ENCODE data around the gene UGT1A8. TPM values are rescaled to one million over a fixed set of nuclear protein-coding genes. Genes with fewer than 3 reads are reported as not detected.

Gene UGT1A8
- total RNA-seq, 1 donor: not detected

DNA sequence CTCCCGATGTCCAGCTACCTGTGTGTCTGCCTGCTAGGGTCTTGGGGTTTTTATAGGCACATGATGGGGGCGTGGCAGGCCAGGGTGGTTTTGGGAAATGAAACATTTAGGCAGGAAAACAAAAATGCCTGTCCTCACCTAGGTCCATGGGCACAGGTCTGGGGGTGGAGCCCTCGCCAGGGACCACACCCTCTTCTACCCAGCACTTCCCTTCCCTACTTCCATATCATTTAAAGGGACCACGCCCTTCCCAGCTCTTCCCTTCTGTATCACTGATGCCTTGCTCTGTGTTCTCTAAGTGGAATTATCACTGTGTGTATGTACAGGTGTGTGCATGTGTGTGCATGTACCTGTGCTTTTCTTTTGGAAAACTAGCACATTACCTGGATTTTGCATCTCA, 149.0 kb downstream of the UGT1A8 start:
- no peak for DNase-seq (ENCODE audit: insufficient read length, low spot score, missing footprints)
- TF ChIP-seq, protein P1, sequence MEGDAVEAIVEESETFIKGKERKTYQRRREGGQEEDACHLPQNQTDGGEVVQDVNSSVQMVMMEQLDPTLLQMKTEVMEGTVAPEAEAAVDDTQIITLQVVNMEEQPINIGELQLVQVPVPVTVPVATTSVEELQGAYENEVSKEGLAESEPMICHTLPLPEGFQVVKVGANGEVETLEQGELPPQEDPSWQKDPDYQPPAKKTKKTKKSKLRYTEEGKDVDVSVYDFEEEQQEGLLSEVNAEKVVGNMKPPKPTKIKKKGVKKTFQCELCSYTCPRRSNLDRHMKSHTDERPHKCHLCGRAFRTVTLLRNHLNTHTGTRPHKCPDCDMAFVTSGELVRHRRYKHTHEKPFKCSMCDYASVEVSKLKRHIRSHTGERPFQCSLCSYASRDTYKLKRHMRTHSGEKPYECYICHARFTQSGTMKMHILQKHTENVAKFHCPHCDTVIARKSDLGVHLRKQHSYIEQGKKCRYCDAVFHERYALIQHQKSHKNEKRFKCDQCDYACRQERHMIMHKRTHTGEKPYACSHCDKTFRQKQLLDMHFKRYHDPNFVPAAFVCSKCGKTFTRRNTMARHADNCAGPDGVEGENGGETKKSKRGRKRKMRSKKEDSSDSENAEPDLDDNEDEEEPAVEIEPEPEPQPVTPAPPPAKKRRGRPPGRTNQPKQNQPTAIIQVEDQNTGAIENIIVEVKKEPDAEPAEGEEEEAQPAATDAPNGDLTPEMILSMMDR (IDR thresholded peaks at IDR 0.05; ENCODE audit: extremely low read depth, low read depth, low read length): no peak
- H3K79me2 ChIP-seq (ENCODE audit: insufficient read depth, low read length): no peaks in the 10 kb centered on the region
- H3K27me3 ChIP-seq (ENCODE audit: insufficient read depth, low read length): no peaks in the 10 kb centered on the region
- no peaks in the 10 kb centered on the region for H4K20me1 ChIP-seq (ENCODE audit: insufficient read depth, low read length)
- H2AFZ ChIP-seq (ENCODE audit: low read length): no peak overlapping the region
- H3K4me3 ChIP-seq (ENCODE audit: insufficient read depth, low read length): no peak overlapping the region
- H3K4me1 ChIP-seq (ENCODE audit: insufficient read depth, low read length): peaks cover 20% of the 10 kb centered on the region
- no peak overlapping the region for H3K27ac ChIP-seq (ENCODE audit: low read depth, low read length)
- no peaks in the 10 kb centered on the region for H3K9me3 ChIP-seq (ENCODE audit: low read depth, low read length)
- no peaks in the 10 kb centered on the region for H3K36me3 ChIP-seq (ENCODE audit: insufficient read depth, low read length)
- no peak overlapping the region for H3K4me2 ChIP-seq (ENCODE audit: insufficient read depth, low read length)

DNA sequence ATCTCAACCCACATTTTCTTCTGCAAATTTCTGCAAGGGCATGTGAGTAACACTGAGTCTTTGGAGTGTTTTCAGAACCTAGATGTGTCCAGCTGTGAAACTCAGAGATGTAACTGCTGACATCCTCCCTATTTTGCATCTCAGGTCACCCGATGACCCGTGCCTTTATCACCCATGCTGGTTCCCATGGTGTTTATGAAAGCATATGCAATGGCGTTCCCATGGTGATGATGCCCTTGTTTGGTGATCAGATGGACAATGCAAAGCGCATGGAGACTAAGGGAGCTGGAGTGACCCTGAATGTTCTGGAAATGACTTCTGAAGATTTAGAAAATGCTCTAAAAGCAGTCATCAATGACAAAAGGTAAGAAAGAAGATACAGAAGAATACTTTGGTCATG, 150.6 kb downstream of the UGT1A8 start:
- Histone ChIP-seq H3K27ac (ENCODE audit: low read depth, low read length) (no peak overlapping the region), H3K4me3 (ENCODE audit: insufficient read depth, low read length) (no peak overlapping the region), H3K4me2 (ENCODE audit: insufficient read depth, low read length) (no peak overlapping the region), H3K4me1 (ENCODE audit: insufficient read depth, low read length) (peaks cover 16% of the 10 kb centered on the region), H3K27me3 (ENCODE audit: insufficient read depth, low read length) (no peaks in the 10 kb centered on the region), H3K79me2 (ENCODE audit: insufficient read depth, low read length) (no peaks in the 10 kb centered on the region), H3K36me3 (ENCODE audit: insufficient read depth, low read length) (no peaks in the 10 kb centered on the region), H2AFZ (ENCODE audit: low read length) (no peak overlapping the region), H4K20me1 (ENCODE audit: insufficient read depth, low read length) (no peaks in the 10 kb centered on the region), H3K9me3 (ENCODE audit: low read depth, low read length) (no peaks in the 10 kb centered on the region)
- DNase-seq (ENCODE audit: insufficient read length, low spot score, missing footprints): no peak
- TF ChIP-seq, protein P1 (IDR thresholded peaks at IDR 0.05; ENCODE audit: extremely low read depth, low read depth, low read length): no peak

DNA sequence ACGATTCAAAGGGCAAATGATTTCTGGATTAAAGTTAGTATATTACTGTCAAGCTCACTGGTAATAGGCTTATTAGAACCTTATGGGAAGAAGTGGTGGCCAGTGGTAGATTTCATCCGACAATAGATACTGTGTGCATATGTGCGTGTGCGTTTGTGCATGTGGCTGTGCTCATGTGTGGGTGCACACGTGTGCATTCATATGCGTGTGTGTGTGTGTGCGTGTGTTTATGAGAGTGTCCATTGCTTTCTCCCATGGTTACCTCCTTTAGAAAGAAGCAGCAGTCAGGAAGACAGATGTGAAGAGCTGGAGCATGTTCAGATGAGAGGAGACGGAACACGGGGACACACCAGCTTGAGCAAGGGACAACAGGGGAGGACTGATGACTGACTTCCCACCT, 151.8 kb downstream of the UGT1A8 start:
- TF ChIP-seq, protein P1 (IDR thresholded peaks at IDR 0.05; ENCODE audit: extremely low read depth, low read depth, low read length): no peak

DNA sequence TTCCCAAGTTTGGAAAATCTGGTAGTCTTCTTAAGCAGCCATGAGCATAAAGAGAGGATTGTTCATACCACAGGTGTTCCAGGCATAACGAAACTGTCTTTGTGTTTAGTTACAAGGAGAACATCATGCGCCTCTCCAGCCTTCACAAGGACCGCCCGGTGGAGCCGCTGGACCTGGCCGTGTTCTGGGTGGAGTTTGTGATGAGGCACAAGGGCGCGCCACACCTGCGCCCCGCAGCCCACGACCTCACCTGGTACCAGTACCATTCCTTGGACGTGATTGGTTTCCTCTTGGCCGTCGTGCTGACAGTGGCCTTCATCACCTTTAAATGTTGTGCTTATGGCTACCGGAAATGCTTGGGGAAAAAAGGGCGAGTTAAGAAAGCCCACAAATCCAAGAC, 154.7 kb downstream of the UGT1A8 start:
- H3K79me2 ChIP-seq (ENCODE audit: insufficient read depth, low read length): no peaks in the 10 kb centered on the region
- peaks cover 3% of the 10 kb centered on the region for H3K9me3 ChIP-seq (ENCODE audit: low read depth, low read length)
- H3K4me2 ChIP-seq (ENCODE audit: insufficient read depth, low read length): no peak overlapping the region
- H4K20me1 ChIP-seq (ENCODE audit: insufficient read depth, low read length): no peaks in the 10 kb centered on the region
- no peak overlapping the region for H3K27ac ChIP-seq (ENCODE audit: low read depth, low read length)
- DNase-seq (ENCODE audit: insufficient read length, low spot score, missing footprints): no peak
- H2AFZ ChIP-seq (ENCODE audit: low read length): no peak overlapping the region
- no peak overlapping the region for H3K4me3 ChIP-seq (ENCODE audit: insufficient read depth, low read length)
- H3K27me3 ChIP-seq (ENCODE audit: insufficient read depth, low read length): no peaks in the 10 kb centered on the region
- no peaks in the 10 kb centered on the region for H3K36me3 ChIP-seq (ENCODE audit: insufficient read depth, low read length)
- TF ChIP-seq, protein P1 (IDR thresholded peaks at IDR 0.05; ENCODE audit: extremely low read depth, low read depth, low read length): no peak
- no peaks in the 10 kb centered on the region for H3K4me1 ChIP-seq (ENCODE audit: insufficient read depth, low read length)

More for the DNA sequence above, 151.8 kb downstream of the UGT1A8 start:
- Histone ChIP-seq H3K4me1 (ENCODE audit: insufficient read depth, low read length) (peaks cover 6% of the 10 kb centered on the region), H3K4me3 (ENCODE audit: insufficient read depth, low read length) (no peak overlapping the region), H3K27me3 (ENCODE audit: insufficient read depth, low read length) (no peaks in the 10 kb centered on the region), H3K9me3 (ENCODE audit: low read depth, low read length) (no peaks in the 10 kb centered on the region), H3K36me3 (ENCODE audit: insufficient read depth, low read length) (no peaks in the 10 kb centered on the region), H3K4me2 (ENCODE audit: insufficient read depth, low read length) (no peak overlapping the region), H3K27ac (ENCODE audit: low read depth, low read length) (no peak overlapping the region), H4K20me1 (ENCODE audit: insufficient read depth, low read length) (no peaks in the 10 kb centered on the region), H3K79me2 (ENCODE audit: insufficient read depth, low read length) (no peaks in the 10 kb centered on the region), H2AFZ (ENCODE audit: low read length) (no peak overlapping the region)
- no peak for DNase-seq (ENCODE audit: insufficient read length, low spot score, missing footprints)
